Mucosa of descending colon (tissue), 3 donors: ENCODE data around the gene RPAP3. TPM values are rescaled to one million over a fixed set of nuclear protein-coding genes. Genes with fewer than 3 reads are reported as not detected.

Experiments
- ATAC-seq: fragments of 200-7000 bp; cut with Tn5 transposase; one replicate; pipeline ENCODE4 v1.9.1; 2020; ENCODE audit warnings: mild to moderate bottlenecking, moderate library complexity
- DNase-seq, 3 donors: peaks; one replicate each; pipeline ENCODE4 v3.0.0-alpha.2; 2020
- H3K36me3 ChIP-seq: fragments of 200-600 bp; one replicate; pipeline ENCODE4 v1.8.0; 2021; ENCODE audit warnings: low read depth, mild to moderate bottlenecking
- H3K4me1 ChIP-seq: fragments of 200-600 bp; one replicate; pipeline ENCODE4 v1.8.0; 2021; ENCODE audit warnings: low read depth, mild to moderate bottlenecking
- H3K4me3 ChIP-seq: fragments of 200-600 bp; one replicate; pipeline ENCODE4 v1.8.0; 2021; ENCODE audit warnings: mild to moderate bottlenecking
- H3K9me3 ChIP-seq: fragments of 200-600 bp; one replicate; pipeline ENCODE4 v1.8.0; 2021; ENCODE audit warnings: mild to moderate bottlenecking
- intact Hi-C, 2 donors: fragments of 100-400 bp; cut with DNase I in 1 of 2; cut with micrococcal nuclease in 1 of 2; formaldehyde crosslinking; loops; one replicate each; pipeline versions ENCODE4 v1.11.0 to v1.11.1; 2022; cut with DNase I, micrococcal nuclease
- total RNA-seq, 3 donors: library from RNA; stranded (reverse); fragmentation: NEBNext Ultra II Directional in 2 of 3; extraction: Animal tissue kit (Norgen Biotek cat#: 25700) in 2 of 3; gene quantifications; one replicate each; pipeline versions ENCODE4 v1.2.1 to v1.2.4, GENCODE V29; 2021 to 2023
- TF ChIP-seq, protein P1 (sequence below): fragments of 200-600 bp; IDR thresholded peaks from one replicate; pipeline ENCODE4 v1.8.0; 2022; ENCODE audit warnings: antibody characterized with exemption, mild to moderate bottlenecking
- donor health status: DM: no; HTN: no; CAD: no; lungs with moderate emphysema.
- donor health status: DM: no; HTN: no; CAD: no.
- donor health status: DM: no; HTN: yes; CAD: no.

Gene RPAP3
- total RNA-seq, 3 donors from 2014 or later = 16.5 to 26.0 (median 20.0) TPM

GRCh38 chr12:47752552-47752951, 46.7 kb upstream of the RPAP3 start:
- H3K4me1 ChIP-seq = peaks cover 35% of the 10 kb centered on the region
- TF ChIP-seq, protein P1, sequence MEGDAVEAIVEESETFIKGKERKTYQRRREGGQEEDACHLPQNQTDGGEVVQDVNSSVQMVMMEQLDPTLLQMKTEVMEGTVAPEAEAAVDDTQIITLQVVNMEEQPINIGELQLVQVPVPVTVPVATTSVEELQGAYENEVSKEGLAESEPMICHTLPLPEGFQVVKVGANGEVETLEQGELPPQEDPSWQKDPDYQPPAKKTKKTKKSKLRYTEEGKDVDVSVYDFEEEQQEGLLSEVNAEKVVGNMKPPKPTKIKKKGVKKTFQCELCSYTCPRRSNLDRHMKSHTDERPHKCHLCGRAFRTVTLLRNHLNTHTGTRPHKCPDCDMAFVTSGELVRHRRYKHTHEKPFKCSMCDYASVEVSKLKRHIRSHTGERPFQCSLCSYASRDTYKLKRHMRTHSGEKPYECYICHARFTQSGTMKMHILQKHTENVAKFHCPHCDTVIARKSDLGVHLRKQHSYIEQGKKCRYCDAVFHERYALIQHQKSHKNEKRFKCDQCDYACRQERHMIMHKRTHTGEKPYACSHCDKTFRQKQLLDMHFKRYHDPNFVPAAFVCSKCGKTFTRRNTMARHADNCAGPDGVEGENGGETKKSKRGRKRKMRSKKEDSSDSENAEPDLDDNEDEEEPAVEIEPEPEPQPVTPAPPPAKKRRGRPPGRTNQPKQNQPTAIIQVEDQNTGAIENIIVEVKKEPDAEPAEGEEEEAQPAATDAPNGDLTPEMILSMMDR = no peak

DNA sequence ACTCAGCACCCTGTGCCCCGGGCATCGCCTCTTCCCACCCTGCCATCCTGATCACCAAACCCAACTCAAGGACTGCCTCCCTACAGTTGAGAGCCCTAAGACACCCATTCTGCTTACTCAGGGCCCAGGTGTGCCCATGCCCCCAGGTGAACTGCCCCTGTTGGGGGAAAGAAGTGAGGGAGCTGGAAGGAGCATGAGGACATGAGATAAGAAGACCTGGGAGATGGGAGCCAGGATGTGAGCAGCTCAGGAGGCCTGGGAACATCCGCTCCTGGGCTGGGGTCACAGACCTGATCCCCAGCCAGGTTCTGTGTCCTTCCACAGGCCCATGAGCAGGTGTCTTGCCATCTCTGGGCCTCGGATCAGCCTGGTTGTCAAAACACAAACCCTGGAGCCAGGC, 46.3 kb upstream of the RPAP3 start:
- intact Hi-C loops = no loop called here
- Histone ChIP-seq H3K9me3 (no peaks in the 10 kb centered on the region), H3K4me1 (peaks cover 35% of the 10 kb centered on the region), H3K36me3 (no peaks in the 10 kb centered on the region), H3K4me3 (no peak overlapping the region)
- TF ChIP-seq, protein P1 = no peak
- DNase-seq (no peak), ATAC-seq (no peak)

More at GRCh38 chr12:47752552-47752951, 46.7 kb upstream of the RPAP3 start:
- intact Hi-C loops = no loop called here
- H3K36me3 ChIP-seq = no peaks in the 10 kb centered on the region
- H3K4me3 ChIP-seq = no peak overlapping the region
- ATAC-seq (no peak), DNase-seq (no peak)
- H3K9me3 ChIP-seq = no peaks in the 10 kb centered on the region

DNA sequence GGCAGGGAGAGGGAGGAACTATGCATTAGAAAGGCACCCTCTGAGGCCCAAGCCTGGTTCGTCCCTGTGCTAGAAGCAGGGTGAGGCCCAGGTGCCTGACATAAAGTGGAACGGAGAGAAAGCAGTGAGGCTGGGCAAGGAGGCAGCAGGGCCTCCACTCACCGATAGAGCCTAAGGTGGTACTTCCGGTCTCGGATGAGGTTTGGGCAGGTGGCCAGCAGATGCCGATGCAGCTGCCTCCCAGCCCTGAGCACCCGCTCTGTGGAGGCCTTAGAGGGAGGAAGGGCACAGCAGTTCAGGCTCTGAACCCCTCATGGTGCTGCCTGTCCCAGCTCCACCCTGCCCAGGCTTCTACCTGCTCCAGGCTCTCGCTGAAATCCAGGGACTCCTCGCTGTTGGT, 45.7 kb upstream of the RPAP3 start:
- TF ChIP-seq, protein P1 = no peak
- DNase-seq = peak in 2 of 3 donors; percentile 37 to 39

GRCh38 chr12:47750916-47751470, 45.2 kb upstream of the RPAP3 start:
- DNase-seq = peak in 2 of 3 donors; percentile 30 to 47
- no peak for ATAC-seq
- Histone ChIP-seq H3K4me3 (no peak overlapping the region), H3K4me1 (peaks cover 33% of the 10 kb centered on the region), H3K36me3 (no peaks in the 10 kb centered on the region), H3K9me3 (no peaks in the 10 kb centered on the region)
- TF ChIP-seq, protein P1 = no peak
- intact Hi-C loops = no loop called here

More for the DNA sequence above, 45.7 kb upstream of the RPAP3 start:
- intact Hi-C loops = no loop called here
- Histone ChIP-seq H3K36me3 (no peaks in the 10 kb centered on the region), H3K4me1 (peaks cover 35% of the 10 kb centered on the region), H3K9me3 (no peaks in the 10 kb centered on the region), H3K4me3 (no peak overlapping the region)
- ATAC-seq = no peak

GRCh38 chr12:47750229-47750798, 44.5 kb upstream of the RPAP3 start:
- TF ChIP-seq, protein P1 = no peak
- DNase-seq = peak in 2 of 3 donors; percentile 25 to 53
- no peak overlapping the region for H3K4me3 ChIP-seq
- H3K4me1 ChIP-seq = peaks cover 26% of the 10 kb centered on the region
- intact Hi-C loops = no loop called here
- H3K9me3 ChIP-seq = no peaks in the 10 kb centered on the region
- ATAC-seq = no peak
- H3K36me3 ChIP-seq = no peaks in the 10 kb centered on the region
